WI38 (cell line): ENCODE measurements around the gene HIPK2.

Experiments used
- H3K4me3 ChIP-seq: 2 replicates; pipeline ENCODE4 v1.5.1; 2011; ENCODE audit warnings: low read depth, mild to moderate bottlenecking, control low read depth, low read length
- TF ChIP-seq, protein P1 (sequence below): IDR thresholded peaks from 2 replicates; pipeline ENCODE4 v1.5.1; 2012; ENCODE audit warnings: low read depth, mild to moderate bottlenecking, control low read depth, low read length

The HIPK2 gene

DNA sequence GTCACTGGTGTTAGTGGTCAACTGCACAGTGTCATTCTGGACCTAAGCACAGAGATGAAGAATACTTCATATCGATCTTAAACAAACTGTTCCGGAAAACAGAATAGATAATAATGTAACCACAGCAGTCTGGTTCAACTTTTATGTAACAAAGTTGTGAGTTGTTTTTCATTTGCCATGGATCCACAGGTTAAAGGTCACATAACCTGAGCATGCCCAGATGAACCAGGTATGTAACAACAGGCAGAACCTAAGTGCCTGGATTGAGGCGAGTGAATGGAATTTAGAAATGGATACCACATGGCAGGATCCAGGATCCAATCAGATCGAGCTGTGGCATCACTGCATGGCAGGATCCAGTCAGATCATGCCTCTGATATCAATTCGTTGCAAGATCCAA lies 167.2 kb downstream of the HIPK2 start:
- TF ChIP-seq, protein P1, sequence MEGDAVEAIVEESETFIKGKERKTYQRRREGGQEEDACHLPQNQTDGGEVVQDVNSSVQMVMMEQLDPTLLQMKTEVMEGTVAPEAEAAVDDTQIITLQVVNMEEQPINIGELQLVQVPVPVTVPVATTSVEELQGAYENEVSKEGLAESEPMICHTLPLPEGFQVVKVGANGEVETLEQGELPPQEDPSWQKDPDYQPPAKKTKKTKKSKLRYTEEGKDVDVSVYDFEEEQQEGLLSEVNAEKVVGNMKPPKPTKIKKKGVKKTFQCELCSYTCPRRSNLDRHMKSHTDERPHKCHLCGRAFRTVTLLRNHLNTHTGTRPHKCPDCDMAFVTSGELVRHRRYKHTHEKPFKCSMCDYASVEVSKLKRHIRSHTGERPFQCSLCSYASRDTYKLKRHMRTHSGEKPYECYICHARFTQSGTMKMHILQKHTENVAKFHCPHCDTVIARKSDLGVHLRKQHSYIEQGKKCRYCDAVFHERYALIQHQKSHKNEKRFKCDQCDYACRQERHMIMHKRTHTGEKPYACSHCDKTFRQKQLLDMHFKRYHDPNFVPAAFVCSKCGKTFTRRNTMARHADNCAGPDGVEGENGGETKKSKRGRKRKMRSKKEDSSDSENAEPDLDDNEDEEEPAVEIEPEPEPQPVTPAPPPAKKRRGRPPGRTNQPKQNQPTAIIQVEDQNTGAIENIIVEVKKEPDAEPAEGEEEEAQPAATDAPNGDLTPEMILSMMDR = no peak
- H3K4me3 ChIP-seq = no peak overlapping the region

DNA sequence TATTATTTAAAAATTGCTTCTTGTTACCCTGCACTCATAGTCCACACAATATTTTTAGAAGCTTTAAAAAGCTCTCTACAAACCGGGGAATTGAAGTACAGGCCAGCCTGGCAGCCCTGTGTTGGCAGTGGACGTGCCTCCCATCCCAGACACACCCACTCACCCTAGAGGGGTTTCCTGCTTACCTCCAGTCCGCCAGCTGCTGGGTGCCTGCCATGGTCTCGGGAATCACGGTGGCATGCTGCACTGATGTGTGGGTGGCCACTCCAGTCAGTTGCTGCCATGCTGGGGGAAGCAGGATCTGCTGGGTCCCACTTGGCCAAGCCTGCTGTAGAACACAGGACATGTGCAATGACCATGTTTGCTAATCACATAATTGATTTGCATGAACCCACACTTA lies 173.9 kb downstream of the HIPK2 start:
- no peak overlapping the region for H3K4me3 ChIP-seq
- TF ChIP-seq, protein P1 = no peak

DNA sequence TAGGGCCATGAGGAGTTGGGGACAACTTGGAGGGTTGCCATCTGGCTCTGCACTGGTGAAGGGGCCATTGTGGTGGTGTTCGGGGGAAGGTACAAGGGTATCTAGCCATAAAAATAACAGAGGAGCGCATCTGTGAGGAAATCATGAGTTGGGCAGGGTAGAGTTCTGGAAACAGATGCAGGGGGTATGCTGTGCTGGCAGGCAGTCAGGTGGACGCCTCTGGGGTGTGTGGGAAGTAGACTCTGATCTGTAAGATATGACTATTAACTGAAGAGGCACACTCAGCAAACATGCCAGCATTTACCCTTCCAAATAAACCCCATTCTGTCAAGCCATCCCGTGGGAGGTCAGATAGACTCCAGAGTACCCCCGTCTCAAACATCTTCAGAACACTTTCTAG lies 174.5 kb downstream of the HIPK2 start:
- H3K4me3 ChIP-seq = no peak overlapping the region
- TF ChIP-seq, protein P1 = no peak

DNA sequence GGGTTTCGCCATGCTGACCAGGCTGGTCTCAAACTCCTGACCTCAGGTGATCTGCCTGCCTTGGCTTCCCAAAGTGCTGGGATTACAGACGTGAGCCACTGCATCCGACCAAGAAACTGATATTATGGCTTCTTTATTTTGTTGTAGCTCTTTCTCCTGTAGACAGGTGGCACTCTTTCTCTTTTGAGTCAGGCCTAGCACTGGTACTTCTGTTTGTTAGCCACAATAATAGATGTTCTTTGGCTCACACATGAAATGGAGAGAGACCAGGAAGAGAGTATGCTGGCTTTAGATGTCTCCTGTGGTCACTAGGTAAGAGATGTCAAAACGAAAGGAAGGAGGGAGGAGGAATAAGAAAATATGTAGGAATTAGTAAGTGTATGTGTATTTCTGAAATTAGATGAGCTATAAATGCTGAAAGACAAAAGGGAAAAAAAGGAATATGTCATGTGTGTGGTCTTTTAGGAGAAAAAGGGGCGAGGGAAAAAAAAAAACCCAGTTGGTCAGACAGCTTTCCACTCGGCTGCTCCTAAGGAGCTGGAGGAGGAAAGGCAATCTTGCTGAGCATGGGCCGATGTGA lies 175.6 kb downstream of the HIPK2 start:
- no peak overlapping the region for H3K4me3 ChIP-seq
- TF ChIP-seq, protein P1 = 0 out of 2 replicates have a peak, but pooled peaks have one; percentile 16

DNA sequence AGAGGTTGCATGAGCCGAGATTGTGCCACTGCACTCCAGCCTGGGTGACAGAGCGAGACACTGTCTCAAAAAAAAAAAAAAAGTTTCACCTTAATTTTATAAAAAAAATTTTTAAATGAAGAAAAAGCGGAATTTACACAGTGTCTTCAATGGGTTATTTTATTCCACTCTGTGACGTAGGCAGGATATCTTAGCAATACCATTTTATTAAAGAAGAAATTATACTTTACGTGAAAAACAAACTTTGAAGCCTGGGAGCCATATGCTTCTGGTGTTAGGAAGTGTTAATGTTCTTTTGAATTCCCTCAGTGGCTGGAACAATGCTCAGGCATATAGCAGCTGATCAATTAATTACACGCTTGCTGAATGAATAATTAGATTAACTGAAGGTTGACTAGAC lies 176.6 kb downstream of the HIPK2 start:
- TF ChIP-seq, protein P1 = no peak
- H3K4me3 ChIP-seq = no peak overlapping the region

DNA sequence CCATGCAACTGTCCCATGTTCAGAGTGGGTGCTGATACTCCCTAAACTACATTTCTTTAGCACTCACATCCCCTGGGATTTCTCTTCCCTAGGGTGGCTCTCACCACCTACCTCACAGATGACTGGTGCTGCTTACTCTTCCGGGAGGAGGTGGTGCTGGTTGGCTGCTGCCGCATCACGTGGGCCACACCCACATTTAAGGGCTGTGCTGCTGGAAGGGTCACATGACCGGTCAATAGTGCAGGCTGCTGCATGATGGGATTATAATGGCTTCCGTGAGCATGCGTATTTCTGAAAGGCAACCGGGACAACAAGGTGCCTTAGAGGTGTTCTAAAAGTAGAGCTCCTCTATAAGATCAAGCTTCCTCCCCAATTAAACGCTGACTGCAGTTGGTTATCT lies 177.5 kb downstream of the HIPK2 start:
- no peak overlapping the region for H3K4me3 ChIP-seq
- TF ChIP-seq, protein P1 = no peak

DNA sequence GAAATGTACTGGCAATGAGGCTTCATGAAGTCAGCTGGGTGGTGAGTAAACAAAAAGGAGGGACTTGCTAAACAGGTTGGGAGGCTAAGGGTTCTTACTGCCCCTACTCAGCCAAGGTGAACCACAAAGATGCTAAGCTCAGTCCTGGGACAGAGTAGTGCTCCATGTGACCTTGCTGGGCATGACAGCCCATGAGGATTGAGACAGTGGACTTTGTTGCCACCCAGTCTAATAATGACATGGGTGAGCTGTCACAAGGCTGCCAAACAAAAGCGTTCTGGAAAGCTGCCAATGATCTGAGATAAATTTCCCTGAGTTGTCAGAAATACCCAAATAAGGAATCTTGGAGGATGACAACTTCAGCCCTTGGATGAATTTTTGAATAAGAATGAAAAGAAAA lies 179.2 kb downstream of the HIPK2 start:
- TF ChIP-seq, protein P1 = no peak
- no peak overlapping the region for H3K4me3 ChIP-seq
